Stimulated activated CD4-positive, alpha-beta T cell treated with anti-CD3 and anti-CD28 coated beads, TNF-alpha, amount 100 ng/mL, for 1 hour (primary cell): ENCODE data around the gene GPR132.

Experiments
- DNase-seq, 3 donors: peaks; one replicate each; pipeline ENCODE4 v3.0.0-alpha.2; 2020; ENCODE audit warnings: low read depth in 3 of 3, low spot score in 1 of 3

The GPR132 gene

GRCh38 chr14:105023144-105023543 is 42.1 kb downstream of the GPR132 start:
- DNase-seq, result no peak

GRCh38 chr14:105022276-105022670 is 43.0 kb downstream of the GPR132 start:
- DNase-seq, result no peak

GRCh38 chr14:105021656-105022275 is 43.5 kb downstream of the GPR132 start:
- DNase-seq, result peak in 2 of 3 donors; percentile 9 to 26

- DNase-seq, result peak; percentile 95 to 97 (median 97)
These were observed 44.2 kb downstream of the GPR132 start, which contains the start of gene CDCA4 for GRCh38 chr14:105020815-105021655. TSS of gene CDCA4 (minus strand) at chr14:105021083. CDS start at chr14:105011929, 9,154 bp downstream.

DNA sequence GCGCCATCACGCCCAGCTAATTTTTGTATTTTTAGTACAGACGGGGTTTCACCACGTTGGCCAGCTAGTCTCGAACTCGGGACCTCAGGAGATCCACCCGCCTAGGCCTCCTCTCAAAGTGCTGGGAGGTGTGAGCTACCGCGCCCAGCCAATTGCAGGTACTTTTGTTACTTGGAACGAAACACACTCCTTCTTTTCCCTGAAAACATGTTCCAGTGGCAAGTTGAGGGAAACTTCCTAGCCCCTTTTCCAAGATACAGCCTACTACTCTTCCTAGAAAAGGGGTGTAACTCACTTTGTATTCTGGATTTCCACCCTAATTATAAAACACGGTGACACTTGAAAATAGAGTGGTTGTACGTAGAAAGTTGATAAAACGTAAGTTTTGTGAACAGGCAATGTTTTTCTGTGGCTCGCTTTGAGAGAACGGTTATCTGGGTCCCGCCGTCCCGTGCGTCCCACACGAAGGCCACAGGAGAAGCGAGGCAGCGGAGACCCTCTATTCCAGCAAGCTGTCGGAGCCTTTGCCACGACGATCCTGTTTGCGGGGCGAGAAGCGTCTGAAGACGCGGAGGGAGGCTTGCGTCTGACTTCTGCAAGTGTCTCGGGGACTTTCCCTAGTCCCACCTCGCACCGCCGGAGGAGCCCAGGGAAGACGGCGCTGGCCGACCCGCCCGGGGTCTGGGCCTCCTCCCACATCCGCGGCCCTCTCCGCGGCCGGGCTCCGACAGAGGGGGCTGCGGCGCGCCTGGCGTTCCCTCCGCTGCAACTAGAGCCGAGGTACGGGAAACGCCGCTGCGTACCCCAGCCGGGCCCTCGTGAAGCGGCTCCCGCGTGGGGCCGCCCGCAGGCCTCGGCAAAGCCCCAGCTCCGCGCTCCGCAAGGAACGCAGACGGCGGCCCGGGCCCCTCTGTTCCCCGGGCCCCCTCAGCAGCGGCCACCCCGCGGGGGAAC is 45.1 kb downstream of the GPR132 start:
- DNase-seq, result peak; percentile 21 to 45 (median 29)

- DNase-seq, result no peak
These were observed 46.8 kb downstream of the GPR132 start for GRCh38 chr14:105018414-105018813.

GRCh38 chr14:105015905-105016304 is 49.3 kb downstream of the GPR132 start:
- no peak for DNase-seq

- DNase-seq, result no peak
These were observed 50.0 kb downstream of the GPR132 start for GRCh38 chr14:105015242-105015641.

GRCh38 chr14:105014631-105015030 is 50.6 kb downstream of the GPR132 start:
- no peak for DNase-seq

DNA sequence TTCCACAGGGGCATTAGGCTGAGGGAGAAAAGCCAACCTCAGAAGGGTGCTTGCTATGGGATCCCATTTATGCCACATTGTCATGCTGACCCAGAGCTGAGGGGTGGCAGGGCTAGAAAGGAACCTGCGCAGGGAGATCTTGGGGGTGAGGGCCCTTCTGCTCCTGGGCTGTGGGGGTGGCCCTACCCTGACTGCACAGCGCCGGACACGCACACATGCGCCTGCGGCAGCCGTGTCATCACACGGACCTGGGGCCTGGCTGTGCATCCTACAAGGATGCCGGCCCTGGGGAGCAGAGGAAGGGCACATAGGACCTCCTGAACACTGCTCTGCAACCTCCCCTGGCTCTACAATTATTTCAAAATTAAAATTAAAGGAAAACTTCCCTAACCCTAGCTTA is 51.2 kb downstream of the GPR132 start:
- no peak for DNase-seq

DNA sequence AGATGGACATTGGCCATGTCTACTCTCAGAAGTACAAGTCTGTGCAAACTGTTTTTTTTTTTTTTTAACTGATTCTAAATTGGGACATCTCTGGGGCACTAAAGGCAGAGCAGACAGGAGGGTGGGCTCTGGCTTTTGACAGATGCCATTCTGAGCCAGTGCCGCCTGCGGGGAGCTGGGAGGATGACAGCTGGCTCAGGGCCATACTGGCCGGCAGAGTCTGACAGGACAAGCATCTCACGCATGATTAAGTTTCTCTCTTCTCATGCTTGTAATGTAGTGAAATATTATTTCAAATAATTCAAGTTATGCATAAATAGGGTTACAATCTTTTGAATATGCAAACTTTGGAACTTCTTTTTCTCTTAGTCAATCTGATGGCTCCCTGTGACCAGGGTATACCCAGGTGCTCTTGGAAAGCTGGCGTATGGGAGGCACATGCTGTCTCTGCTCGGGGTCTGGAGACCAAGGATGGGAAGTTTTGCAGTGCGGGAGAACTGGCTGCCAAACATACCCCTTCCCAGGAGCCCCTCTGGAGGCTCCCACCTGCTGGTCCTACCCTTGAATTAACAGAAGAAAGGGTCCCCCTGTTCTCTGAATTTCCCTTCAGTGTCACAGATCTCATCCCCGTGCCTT is 52.0 kb downstream of the GPR132 start:
- DNase-seq, result no peak

DNA sequence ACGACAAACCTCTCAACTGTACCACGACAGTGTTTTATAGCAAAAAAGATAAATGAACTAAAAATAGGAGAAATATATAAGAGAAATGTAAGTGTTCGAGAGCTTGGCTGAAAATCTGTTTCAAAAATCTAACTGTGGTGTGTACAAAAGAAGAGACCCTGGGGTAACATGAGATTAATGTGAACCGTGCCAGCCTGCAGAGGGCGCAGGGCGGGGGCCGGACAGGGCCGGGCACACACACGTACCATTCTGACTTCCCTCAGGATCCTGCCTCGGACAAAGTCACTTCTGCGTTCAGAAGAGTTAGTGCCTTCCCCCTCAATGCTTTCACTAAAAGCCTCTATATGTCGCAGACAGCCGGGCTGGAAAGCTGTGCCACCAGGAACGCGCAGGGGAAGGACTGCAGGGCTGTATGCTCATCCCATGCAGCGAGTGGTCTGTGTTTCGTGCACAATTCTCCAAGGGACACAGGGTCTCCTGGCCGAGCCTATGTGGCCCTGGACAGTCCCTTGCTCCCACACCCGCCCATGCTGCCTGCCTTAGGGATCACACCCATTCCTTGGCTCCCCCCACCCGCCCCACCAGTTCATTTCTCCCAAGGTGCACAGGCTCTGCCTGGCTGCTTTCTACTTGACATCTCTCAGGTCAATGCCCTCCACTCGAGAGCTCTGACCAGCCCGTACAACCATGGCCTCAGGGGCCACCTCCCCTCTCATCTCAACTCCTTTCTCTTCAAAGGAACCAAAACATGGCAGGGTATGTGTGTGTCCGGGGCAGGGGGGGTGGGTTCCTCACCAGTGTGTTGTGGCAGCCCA is 52.9 kb downstream of the GPR132 start:
- no peak for DNase-seq

DNA sequence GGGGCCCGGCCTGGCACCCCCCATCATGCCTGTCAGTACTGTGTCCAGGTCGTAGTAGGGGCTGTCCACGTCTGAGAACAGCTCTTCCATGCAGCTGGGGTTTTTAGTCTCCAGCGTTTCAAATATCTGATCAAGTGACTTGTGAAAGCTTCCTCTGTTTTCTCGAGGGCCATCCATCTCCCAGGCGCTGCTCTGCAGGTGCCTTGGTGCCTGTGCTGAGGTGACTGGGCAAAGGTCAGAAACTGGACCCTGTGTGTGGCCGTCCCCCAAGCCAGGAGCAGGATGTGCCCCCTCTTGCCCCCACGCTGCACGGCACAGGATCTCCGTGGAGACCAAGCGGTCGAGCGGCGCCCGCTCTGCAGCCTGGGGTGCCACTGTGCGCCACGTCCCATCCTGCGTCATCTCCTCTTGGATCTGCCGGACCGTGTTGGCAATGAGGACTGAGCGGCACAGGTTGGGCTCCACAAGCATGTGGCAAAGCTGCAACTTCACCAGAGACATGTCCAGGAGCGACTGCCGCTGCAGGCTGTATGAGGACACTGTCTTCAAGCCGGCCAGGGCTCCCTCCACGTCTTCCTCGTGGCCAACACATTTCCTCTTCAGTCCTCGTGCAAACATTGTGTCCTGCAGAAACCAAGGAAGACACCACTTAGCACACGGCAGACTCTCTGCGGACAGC is 53.8 kb downstream of the GPR132 start:
- DNase-seq, result no peak

DNA sequence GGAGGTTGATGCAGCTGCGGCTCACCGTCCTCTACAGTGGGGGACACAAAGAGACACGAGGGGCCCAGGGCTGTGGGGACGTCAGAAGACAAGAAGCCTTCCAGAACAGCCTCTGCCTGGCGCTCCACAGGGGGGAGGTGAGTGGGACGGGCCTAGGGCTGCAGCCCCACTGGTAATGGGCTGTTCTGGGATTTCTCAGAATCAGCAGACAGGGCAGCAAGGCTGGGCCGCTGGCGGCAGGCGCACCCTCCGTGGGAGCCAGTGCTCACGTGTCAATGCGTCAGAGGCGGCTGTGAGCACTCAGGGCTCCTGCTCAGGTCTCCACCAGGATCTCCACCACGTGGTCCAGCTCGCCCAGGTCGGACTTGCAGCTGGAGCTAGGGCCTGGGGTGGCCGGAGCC is 54.3 kb downstream of the GPR132 start:
- no peak for DNase-seq

DNA sequence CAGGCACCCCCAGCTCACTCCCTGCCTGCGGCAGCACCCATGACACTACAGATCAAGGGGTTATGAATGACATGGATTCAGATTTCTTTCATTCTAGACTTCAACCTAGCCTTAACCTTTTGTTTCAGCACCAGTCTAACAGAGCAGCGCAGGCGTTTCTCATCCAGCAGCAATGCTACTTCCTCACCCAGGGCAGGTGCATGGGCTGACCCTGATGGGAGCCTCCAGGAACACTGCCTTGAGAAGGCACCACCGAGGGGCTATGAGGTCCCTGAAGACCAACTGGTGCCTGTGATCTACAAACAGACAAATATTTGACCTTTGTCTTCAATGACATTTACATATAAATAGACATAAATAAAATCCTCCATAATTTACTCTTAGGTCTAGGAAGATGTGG is 55.1 kb downstream of the GPR132 start:
- DNase-seq, result no peak

DNA sequence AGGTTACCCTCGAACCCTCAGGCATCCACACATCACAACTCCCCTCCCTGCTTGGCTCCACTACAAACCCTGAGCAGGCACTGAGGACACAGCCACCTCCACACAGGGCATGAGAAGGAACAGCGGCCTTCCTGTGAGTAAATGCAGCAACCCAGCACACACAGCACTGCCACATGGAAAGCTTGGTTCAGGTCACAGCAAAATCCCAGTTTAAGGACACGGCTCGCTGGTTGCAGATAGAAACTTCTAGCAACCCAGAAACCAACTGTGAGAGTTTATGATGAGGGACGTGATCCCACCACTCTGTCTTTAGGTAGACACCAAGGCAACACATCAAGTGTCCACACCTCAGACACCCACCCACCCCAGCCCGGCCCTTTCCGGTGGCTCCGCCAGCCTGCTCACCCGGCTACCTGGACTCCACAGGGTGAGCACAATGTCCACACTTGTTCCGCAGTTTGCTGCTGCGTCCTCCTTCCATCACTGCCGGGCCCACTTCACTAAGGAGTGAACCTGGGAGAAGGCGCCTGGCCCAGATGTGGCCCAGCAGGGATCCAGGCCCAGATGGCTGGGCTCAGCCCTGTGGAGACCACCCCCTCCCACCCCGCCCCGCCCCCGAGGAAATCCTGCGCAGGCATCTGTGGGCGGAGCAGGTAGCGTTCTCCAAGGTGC is 57.5 kb downstream of the GPR132 start:
- no peak for DNase-seq

DNA sequence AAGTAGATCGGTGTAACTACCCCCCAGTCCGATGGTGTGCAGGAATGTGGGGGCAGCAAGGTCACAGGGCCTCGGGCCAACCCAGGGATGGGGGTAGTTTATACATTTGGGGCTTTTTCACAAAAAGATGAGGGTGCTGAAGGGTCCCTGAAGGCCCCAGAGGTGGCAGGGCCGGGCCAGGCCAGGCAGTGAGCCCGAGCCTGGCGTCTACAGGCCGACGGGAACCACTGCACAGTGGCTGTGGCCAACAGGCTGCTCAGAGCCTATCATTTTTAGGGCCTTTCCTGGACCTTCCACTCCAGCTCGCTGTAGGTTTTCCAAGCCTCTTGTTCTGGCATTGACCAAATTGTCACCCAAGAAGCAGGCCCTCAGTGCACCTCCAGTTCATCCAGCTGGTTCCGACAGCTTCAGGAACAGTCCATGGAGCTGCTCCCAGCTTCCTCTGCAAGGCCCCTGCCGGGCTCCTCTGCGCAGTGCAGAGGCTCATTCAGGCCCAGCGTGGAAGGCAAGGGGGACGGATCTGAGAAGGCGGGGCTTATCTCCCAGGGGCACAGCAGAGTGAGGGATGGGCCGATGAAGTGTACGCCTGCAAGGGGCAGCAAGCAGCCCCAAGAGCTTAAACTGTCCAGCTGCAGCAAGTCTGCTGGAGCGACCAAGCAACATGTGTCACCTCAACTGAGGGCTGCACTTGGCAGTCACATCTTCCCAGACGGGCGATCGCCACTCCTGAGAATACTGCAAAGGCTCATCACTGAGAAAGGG is 58.2 kb downstream of the GPR132 start:
- no peak for DNase-seq
